NCI-H1105 treated with DMSO at 0.1 percent for 48 hours (cell line): ENCODE data around the gene THSD7B.
"Not testable (repeated sequence)": the region's sequence is repeated elsewhere in the genome, so short reads cannot be mapped to it uniquely, and the experiment has no call there.

Source experiments
- DNase-seq: peaks from one replicate; lab custom pipeline; 2025; lab: John Stamatoyannopoulos, UW

THSD7B gene

GRCh38 chr2:137049518-137049917 lies 284.2 kb downstream of the THSD7B start:
- no peak for DNase-seq

GRCh38 chr2:137050949-137051348 lies 285.6 kb downstream of the THSD7B start:
- peak; percentile 5 for DNase-seq

- DNase-seq = no peak
Measured at GRCh38 chr2:137051778-137052398, 286.5 kb downstream of the THSD7B start.

GRCh38 chr2:137056704-137057103 lies 291.4 kb downstream of the THSD7B start:
- no peak for DNase-seq

- not testable (repeated sequence) for DNase-seq
Measured at GRCh38 chr2:137076111-137076765, 310.9 kb downstream of the THSD7B start.

GRCh38 chr2:137091704-137092103 lies 326.4 kb downstream of the THSD7B start:
- no peak for DNase-seq

- no peak for DNase-seq
Measured at GRCh38 chr2:137093116-137093515, 327.8 kb downstream of the THSD7B start.

GRCh38 chr2:137096187-137096586 lies 330.8 kb downstream of the THSD7B start:
- DNase-seq = no peak

GRCh38 chr2:137096693-137097092 lies 331.3 kb downstream of the THSD7B start:
- DNase-seq = no peak

- not testable (repeated sequence) for DNase-seq
Measured at GRCh38 chr2:137101814-137102213, 336.5 kb downstream of the THSD7B start.

- DNase-seq = no peak
Measured at GRCh38 chr2:137107904-137108303, 342.6 kb downstream of the THSD7B start.

GRCh38 chr2:137111896-137112295 lies 346.6 kb downstream of the THSD7B start:
- no peak for DNase-seq

- DNase-seq = no peak
Measured at GRCh38 chr2:137115081-137115794, 349.9 kb downstream of the THSD7B start.

GRCh38 chr2:137115795-137116089 lies 350.4 kb downstream of the THSD7B start:
- no peak for DNase-seq

- no peak for DNase-seq
Measured at GRCh38 chr2:137117385-137117784, 352.0 kb downstream of the THSD7B start.

GRCh38 chr2:137118140-137118539 lies 352.8 kb downstream of the THSD7B start:
- no peak for DNase-seq

- no peak for DNase-seq
Measured at GRCh38 chr2:137123226-137123625, 357.9 kb downstream of the THSD7B start.

GRCh38 chr2:137133225-137133624 lies 367.9 kb downstream of the THSD7B start:
- no peak for DNase-seq

- no peak for DNase-seq
Measured at GRCh38 chr2:137138263-137138662, 372.9 kb downstream of the THSD7B start.

GRCh38 chr2:137151731-137152130 lies 386.4 kb downstream of the THSD7B start:
- peak; percentile 11 for DNase-seq

GRCh38 chr2:137154946-137155345 lies 389.6 kb downstream of the THSD7B start:
- no peak for DNase-seq

- no peak for DNase-seq
Measured at GRCh38 chr2:137155356-137156104, 390.2 kb downstream of the THSD7B start.
